SU-DHL-6 (cell line): ENCODE measurements around the gene TBC1D16.

Source experiments
- EZH2phosphoT487 ChIP-seq: fragments of 200-600 bp; sonication (generic), shearing (Covaris generic); conservative IDR thresholded peaks from 2 replicates; pipeline ENCODE4 v1.6.1; 2018; ENCODE audit warnings: mild to moderate bottlenecking, antibody characterized with exemption, low read length, moderate library complexity, mixed read lengths
- TF ChIP-seq, protein P1 (sequence below): fragments of 200-600 bp; sonication (generic); IDR thresholded peaks from one replicate; pipeline ENCODE4 v1.5.1; 2017; ENCODE audit warnings: antibody characterized with exemption, mild to moderate bottlenecking, low read length, moderate library complexity; ENCODE audit not compliant: insufficient read depth, poor library complexity, severe bottlenecking

GRCh38 chr17:80000981-80001775, 34.5 kb downstream of the TBC1D16 start:
- TF ChIP-seq, protein P1, sequence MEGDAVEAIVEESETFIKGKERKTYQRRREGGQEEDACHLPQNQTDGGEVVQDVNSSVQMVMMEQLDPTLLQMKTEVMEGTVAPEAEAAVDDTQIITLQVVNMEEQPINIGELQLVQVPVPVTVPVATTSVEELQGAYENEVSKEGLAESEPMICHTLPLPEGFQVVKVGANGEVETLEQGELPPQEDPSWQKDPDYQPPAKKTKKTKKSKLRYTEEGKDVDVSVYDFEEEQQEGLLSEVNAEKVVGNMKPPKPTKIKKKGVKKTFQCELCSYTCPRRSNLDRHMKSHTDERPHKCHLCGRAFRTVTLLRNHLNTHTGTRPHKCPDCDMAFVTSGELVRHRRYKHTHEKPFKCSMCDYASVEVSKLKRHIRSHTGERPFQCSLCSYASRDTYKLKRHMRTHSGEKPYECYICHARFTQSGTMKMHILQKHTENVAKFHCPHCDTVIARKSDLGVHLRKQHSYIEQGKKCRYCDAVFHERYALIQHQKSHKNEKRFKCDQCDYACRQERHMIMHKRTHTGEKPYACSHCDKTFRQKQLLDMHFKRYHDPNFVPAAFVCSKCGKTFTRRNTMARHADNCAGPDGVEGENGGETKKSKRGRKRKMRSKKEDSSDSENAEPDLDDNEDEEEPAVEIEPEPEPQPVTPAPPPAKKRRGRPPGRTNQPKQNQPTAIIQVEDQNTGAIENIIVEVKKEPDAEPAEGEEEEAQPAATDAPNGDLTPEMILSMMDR, result no peak
- TF ChIP-seq EZH2phosphoT487, result no peak
